NCI-H1930 (cell line): ENCODE results near the gene SFT2D1.
A peak's percentile ranks its signal among the peaks of the same experiment; 100 is the strongest.

Experiments used
- DNase-seq, 2 experiments: peaks; one replicate each; lab custom pipeline; 2025; lab: John Stamatoyannopoulos, UW

SFT2D1 gene

DNA sequence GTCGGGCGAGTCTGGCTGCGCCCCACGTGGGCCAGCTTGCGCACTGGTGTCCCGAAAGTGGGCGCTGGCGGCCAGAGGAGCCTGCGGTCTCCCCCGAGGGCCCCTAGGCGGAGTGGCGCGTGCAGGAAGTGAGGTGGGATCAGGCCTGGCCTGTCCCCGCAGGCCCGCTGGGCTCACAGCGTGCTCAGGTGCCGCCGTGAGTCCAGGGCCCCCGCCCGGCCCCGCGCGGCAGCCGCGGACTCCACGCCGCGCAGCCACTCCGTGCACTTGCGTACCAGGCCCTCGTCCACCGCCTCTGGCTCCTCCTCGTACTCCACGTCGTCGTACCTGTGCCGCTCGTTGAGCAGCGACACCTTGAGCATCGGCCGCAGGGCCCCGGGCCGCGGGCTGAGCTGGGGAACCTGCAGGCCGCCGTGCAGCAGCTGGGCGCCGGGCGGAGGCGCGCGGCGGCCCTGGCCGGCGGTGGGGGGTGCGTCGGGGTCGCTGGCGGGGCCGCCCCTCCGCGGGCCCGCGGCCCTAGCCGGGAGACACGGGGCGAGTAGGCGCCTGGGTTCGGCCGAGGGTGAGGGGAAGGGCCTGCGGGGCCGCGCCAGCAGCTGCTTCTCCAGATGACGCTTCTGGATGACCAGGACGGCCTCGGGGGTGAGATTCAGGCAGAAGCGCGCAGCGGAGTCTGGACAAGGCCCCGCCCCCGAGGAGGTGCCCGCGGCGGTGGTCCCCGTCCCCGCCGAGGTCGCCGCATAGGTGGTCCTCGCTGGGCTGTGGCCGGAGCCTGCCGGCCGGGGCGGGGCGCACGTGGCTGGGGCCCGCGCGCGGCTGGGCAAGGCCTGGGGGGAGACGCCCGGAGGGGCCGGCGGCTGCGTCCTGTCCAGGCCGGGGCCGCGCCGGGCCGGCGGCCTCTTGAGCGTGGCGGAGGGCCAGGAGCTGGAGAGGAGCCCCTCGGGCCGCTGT lies 35.0 kb downstream of the SFT2D1 start:
- DNase-seq, result peak; percentile 28 to 44

DNA sequence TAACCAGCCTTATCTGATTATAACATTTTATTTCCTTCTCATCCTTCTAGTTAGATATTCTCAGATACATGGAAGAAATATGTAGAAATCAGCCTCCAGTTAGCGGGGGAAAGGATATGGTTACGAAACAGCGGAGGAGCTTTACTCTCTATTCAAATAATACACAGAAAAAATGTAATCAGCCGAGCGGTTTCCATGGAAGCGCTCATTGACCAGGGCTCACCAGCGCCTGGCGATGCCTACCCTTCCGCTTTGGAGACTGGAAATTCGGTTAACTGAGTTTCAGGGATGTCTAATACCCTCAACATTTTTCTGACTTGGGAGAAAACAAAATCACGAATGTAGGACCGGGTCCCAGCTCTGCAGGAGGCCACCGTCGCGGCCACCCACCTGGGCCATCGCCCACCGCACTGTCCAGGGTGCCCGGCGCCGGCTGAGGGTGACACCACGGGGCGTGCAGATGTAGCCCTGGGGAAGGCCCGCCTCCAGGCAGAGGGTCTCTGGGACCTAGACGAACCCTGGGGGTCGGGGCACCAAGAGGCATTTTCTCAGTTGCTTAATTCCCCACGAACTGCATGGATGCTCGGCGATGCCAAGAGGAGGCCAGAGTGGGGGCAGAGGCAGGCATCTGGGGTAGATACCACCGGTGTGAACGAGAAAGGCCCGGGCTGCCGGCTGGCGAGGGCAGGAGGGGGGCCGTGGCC lies 35.8 kb downstream of the SFT2D1 start:
- no peak for DNase-seq

DNA sequence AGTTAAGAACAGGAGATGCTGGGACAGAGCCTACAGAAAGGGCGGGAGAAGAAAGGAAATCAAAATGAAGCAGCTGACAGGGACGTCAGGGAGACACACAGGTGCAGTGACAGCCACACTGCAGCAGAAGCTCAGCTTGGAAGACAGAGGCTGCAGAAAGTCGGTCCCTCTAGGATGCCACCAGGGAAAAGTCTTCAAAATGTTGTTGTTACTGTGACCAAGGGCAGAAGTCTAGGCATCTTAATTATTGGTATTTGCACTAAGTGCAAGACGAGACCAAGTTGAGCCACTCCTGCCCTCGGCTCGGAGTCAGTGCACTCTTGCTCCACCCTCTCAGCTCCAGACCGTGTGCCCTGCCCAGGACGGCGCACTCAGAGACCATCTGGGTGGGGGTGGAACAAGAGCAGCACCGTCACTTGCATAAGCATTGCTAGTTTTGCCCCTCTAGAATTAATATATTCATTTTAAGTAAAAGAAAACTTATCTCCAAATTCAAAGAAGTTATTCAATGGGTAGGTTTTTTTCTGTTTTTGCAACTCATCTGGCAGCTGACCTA lies 36.7 kb downstream of the SFT2D1 start:
- no peak for DNase-seq

- no peak for DNase-seq
These were observed 38.2 kb downstream of the SFT2D1 start for GRCh38 chr6:166304106-166304505.

DNA sequence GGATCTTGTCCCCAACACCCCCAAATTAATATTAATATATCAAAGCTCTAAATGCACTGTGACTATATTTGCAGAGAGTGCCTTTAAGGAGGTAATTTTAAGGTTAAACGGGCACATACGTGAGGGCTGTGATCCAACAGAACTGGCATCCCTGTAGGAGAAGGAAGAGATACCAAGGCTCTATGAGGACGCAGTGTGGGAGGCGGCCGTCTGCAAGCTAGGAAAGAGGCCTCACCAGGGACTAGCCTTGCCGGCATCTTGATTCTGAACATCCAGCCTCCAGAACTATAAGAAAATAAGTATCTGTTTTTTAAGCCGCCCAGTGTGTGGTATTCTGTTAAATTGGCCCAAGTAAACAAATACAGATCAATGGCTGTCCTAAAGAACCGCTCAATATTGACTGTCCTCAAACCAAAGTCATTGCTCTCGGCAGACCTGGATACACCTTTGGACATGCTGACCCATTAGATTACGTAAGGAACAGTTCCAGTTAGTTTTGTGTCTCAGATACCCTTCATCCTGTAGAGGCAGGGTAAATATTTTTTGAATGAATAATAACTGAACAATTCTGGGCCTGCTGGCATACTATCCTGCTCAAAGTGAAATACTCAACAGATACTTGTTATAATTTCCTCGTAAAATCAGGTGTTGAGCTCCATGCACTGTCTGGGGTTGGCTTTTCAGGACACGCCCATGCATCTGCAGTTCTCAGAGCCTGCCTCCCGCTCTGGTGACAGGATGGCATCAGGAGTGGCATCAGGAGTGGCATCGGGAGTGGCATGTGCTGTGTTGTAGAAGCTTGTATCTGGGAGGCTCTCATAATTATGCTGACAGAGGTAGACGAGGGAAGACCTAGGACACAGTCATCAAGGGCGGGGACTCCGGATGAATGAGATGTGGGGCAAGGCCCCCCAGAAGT lies 40.5 kb downstream of the SFT2D1 start:
- no peak for DNase-seq

DNA sequence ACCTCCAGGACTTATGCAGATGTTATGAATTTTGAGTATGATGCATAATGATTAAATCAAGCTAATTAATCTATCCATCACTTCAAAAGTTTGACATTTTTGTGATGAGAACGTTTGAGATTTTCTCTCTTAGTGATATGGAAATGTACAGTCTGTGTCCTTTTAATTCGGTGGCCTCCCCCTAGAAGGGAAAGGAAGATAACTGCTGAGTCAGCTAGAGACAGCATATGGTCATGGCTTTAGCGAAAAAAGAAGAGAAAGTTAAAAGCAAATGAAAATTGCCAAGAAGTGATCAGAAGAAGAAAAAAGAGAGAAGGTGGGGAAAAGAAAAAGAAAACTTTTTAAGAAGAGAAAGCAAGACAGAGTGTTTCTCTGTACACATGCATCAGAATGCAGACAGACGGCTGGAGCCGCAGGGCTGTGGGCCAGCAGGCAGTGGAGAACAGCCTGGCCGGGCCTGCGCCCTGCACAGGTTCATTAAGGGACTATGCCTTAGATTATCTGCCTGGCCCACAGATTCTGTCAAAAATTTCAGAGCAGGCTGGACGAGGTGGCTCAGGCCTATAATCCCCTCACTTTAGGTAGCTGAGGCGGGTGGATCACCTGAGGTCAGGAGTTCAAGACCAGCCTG lies 41.9 kb downstream of the SFT2D1 start:
- no peak for DNase-seq

GRCh38 chr6:166297606-166298005 lies 44.7 kb downstream of the SFT2D1 start:
- no peak for DNase-seq

- no peak for DNase-seq
These were observed 46.1 kb downstream of the SFT2D1 start for GRCh38 chr6:166296035-166296883.

DNA sequence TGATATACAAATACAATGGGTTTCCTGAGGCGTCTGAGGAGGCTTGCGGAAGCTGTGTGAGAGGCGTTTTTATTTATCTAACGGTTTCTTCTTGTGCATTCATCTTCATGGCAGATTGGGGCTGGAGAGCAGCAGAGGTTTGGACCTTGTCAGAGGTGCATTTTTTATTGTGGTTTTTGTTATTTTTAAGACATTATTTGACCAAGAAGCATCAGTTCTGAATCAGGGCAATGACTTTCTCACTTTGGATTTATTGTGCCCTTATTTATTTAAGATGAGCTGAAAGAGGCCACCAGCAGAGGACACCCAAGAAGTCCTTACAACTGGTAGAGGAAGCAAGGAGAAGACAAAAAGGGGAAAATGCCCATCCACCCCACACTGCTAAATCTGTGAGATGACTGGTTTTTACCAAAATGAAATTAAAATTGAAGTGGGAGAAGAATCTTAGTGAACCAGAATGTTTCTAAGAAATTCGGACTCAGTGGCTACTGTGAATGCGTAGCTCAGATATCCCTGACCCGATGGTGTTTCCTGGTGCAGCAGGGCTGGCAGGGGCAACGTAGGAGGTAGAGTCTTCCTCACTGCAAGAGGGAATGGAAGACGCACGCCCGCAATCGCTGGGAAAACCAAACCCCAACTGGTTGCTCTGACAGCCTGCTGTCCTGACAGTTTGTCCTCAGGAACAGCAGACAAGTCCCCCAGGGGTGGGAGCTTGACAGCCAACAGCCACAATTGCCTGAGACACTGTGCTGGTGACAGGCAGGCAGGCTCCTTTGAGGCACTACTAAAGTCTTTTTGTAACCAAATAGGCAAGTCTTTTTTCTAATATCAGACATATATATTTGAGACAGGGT lies 48.4 kb downstream of the SFT2D1 start:
- DNase-seq, result no peak

DNA sequence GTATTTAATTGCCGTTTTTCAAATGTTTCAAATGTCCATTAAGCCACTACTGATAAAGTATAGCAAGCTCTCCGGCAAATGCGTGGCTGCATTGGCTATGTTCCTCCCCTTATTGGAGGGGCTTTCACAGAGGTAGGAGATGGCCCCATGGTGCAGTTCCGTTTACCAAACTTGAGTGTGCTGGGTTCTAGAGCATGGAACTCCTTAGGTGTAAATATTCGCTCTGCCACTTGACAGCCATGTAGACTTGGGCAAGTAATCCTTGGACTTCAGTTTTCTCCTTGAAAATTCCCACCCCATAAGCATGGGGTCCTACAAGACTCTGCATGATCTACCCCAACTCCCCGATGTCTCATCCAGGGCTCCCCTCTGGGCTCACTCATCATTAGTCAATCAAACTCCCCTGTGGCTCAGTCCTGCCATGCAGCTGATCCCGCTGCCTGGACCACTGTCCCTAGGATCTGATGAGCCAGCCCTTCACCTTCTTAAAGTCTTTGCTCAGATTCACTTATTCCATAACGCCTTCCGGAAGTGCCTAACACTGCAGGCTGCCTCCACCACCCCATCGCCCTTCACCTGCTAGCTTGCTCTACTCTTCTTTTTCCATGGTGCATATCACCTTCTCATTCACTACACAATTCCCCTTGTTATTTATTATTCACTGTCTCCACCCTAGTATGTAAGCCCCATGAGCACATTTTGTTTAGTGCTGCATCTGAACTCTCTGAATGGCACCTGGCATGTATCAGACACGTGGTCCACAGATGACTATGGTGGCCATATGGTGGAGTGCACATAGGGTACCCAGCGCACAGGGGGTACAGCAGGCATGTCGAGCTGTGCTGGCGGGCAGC lies 52.9 kb downstream of the SFT2D1 start:
- DNase-seq, result no peak

DNA sequence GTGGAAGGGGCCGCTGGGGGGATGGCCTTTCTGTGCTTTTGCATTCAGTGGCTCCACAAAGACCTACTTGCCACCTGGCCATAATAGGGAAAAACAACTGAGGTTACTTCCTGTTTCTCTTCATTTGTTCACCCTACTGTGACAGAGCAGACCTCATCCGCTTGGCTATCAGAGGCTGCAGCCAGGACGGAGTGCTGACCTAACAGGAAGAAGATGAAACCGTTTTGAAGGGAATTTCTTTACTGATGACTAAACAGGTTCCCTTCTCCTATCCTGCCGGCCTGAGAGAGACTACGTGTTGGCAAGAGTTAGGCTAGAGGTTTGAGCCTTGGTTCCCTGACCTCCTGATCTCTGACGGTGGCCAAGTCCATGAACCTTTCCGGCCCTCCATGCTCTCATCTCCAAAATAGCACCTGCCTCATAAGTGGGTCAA lies 55.5 kb downstream of the SFT2D1 start:
- no peak for DNase-seq

- no peak for DNase-seq
These were observed 57.1 kb downstream of the SFT2D1 start for GRCh38 chr6:166285233-166285632.

- no peak for DNase-seq
These were observed 57.7 kb downstream of the SFT2D1 start for GRCh38 chr6:166284640-166285039.

- no peak for DNase-seq
These were observed 59.8 kb downstream of the SFT2D1 start for GRCh38 chr6:166282394-166283032.

DNA sequence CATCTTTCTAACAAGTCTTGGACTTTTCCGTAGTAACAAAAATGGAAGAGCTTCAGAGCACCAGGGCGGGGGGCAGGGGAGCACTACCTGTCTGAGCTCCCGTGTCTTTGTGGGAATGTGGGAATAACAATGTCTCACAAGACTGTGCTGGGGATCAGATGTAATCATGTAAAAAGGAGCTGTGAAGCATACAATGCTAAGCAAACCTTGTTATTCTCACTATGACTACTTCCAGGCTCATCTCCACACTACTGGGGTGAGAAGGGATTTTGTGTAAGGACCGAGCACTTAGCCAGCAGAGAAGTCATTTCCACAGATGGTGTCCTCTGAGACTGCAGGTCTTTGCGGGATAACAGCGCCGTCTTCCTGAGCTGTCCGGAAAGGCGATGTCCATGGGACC lies 61.2 kb downstream of the SFT2D1 start:
- DNase-seq, result no peak

GRCh38 chr6:166279393-166279679 lies 63.0 kb downstream of the SFT2D1 start:
- DNase-seq, result no peak

DNA sequence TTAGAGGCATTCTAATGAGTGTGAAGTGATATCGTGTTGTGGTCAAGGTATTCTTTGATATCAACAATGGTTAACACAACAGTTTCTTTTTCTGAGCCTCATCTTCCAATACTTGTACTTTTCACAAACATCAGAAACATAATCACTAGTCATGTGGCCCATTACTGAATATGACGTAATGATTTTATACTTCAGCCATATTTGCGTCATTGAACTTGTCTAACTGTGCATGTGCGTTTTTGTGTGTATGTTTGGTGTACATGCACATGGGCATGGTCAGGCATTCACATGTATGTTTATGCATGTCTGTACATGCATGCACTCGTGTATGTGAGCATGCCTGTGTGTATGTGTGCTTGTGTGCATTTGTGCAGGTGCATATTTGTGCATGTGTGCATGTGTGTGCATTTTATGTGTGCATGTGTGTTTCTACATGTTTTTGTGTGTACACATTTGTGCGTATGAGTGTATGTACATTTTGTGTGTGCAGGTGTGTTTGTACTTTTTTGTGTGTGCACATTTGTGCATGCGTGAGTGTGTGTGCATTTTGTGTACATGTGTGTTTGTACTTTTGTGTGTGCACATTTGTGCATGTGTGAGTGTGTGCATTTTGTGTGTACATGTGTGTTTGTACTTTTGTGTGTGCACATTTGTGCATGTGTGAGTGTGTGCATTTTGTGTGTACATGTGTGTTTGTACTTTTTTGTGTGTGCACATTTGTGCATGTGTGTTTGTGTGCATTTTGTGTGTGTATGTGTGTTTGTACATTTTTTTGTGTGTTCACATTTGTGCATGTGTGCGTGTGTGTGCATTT lies 63.6 kb downstream of the SFT2D1 start:
- no peak for DNase-seq
